Muscle layer of duodenum (tissue), 2 donors: ENCODE measurements around the gene CYBRD1.

Experiments
- H3K27ac ChIP-seq: one replicate; pipeline ENCODE4 v1.7.0; 2013; ENCODE audit warnings: mild to moderate bottlenecking, low read length
- H3K27me3 ChIP-seq: one replicate; pipeline ENCODE4 v1.7.0; 2013; ENCODE audit warnings: low read depth, mild to moderate bottlenecking, control low read depth, low read length
- H3K36me3 ChIP-seq, 2 donors: one replicate each; pipeline ENCODE4 v1.7.0; 2013; ENCODE audit warnings: low read length in 2 of 2, control low read depth in 1 of 2, mild to moderate bottlenecking in 1 of 2; ENCODE audit not compliant: insufficient read depth in 2 of 2, control insufficient read depth in 1 of 2
- H3K4me1 ChIP-seq, 2 donors: one replicate each; pipeline ENCODE4 v1.7.0; 2013; ENCODE audit warnings: low read length in 2 of 2, mild to moderate bottlenecking in 2 of 2, control low read depth in 1 of 2, moderate library complexity in 1 of 2; ENCODE audit not compliant: insufficient read depth in 2 of 2, control insufficient read depth in 1 of 2
- H3K4me3 ChIP-seq, 2 donors: one replicate each; pipeline ENCODE4 v1.7.0; 2013; ENCODE audit warnings: low read length in 2 of 2, low read depth in 1 of 2, mild to moderate bottlenecking in 1 of 2
- H3K9me3 ChIP-seq, 2 donors: one replicate each; pipeline ENCODE4 v1.7.0; 2013; ENCODE audit warnings: low read length in 2 of 2, control low read depth in 1 of 2, mild to moderate bottlenecking in 1 of 2; ENCODE audit not compliant: control insufficient read depth in 1 of 2
- donor health status: healthy.

The CYBRD1 gene

GRCh38 chr2:171584001-171584400, 61.7 kb downstream of the CYBRD1 start:
- Histone ChIP-seq H3K27me3 (no peaks in the 10 kb centered on the region), H3K36me3 (no peaks in the 10 kb centered on the region), H3K4me3 (no peak overlapping the region), H3K9me3 (peaks cover 3 to 5% of the 10 kb centered on the region in 2 donors), H3K4me1 (peaks cover 0 to 6% of the 10 kb centered on the region in 2 donors), H3K27ac (no peak overlapping the region)

GRCh38 chr2:171587132-171587531, 64.9 kb downstream of the CYBRD1 start:
- H3K36me3 ChIP-seq = no peaks in the 10 kb centered on the region
- peaks cover 7 to 12% of the 10 kb centered on the region in 2 donors for H3K9me3 ChIP-seq
- H3K4me1 ChIP-seq = peaks cover 0 to 6% of the 10 kb centered on the region in 2 donors
- H3K27ac ChIP-seq = no peak overlapping the region
- no peak overlapping the region for H3K4me3 ChIP-seq
- H3K27me3 ChIP-seq = no peaks in the 10 kb centered on the region

- Histone ChIP-seq H3K36me3 (no peaks in the 10 kb centered on the region), H3K27me3 (no peaks in the 10 kb centered on the region), H3K27ac (no peak overlapping the region), H3K4me3 (no peak overlapping the region), H3K9me3 (peaks cover 7 to 12% of the 10 kb centered on the region in 2 donors), H3K4me1 (peaks cover 0 to 4% of the 10 kb centered on the region in 2 donors)
Observed at GRCh38 chr2:171587567-171587966, 65.3 kb downstream of the CYBRD1 start.

GRCh38 chr2:171590116-171590515, 67.8 kb downstream of the CYBRD1 start:
- no peaks in the 10 kb centered on the region for H3K4me1 ChIP-seq
- H3K36me3 ChIP-seq = no peaks in the 10 kb centered on the region
- no peaks in the 10 kb centered on the region for H3K27me3 ChIP-seq
- H3K9me3 ChIP-seq = peaks cover 7 to 12% of the 10 kb centered on the region in 2 donors
- H3K27ac ChIP-seq = no peak overlapping the region
- H3K4me3 ChIP-seq = no peak overlapping the region

DNA sequence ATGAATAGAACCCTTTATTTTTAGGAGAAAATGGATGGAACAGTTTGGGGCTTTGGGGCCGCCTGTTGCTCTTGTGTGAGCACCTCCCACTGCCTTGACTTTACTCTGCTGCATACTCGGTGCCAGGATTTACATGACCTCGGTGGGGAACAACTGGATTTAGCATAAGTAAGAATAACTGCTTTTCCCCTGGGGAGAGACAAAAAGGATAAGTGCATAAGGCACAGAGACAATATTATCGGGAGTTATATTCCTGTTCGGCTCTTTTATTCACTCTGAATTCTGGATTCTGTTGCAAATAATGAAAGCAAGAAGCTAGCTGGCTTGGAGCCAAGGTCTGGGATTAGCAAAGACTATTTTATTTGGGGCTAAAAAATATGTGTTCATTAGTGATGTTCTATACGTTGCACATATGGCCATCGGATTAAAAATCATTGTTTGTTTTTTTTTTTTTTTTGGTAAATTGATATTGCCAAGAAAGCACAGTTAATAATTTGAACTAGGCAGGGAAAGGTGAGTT, 69.8 kb downstream of the CYBRD1 start:
- H3K9me3 ChIP-seq = peaks cover 4 to 6% of the 10 kb centered on the region in 2 donors
- H3K27ac ChIP-seq = no peak overlapping the region
- H3K4me1 ChIP-seq = no peaks in the 10 kb centered on the region
- H3K36me3 ChIP-seq = no peaks in the 10 kb centered on the region
- no peaks in the 10 kb centered on the region for H3K27me3 ChIP-seq
- peak overlapping the region in 1 of 2 donors; percentile 14 for H3K4me3 ChIP-seq

DNA sequence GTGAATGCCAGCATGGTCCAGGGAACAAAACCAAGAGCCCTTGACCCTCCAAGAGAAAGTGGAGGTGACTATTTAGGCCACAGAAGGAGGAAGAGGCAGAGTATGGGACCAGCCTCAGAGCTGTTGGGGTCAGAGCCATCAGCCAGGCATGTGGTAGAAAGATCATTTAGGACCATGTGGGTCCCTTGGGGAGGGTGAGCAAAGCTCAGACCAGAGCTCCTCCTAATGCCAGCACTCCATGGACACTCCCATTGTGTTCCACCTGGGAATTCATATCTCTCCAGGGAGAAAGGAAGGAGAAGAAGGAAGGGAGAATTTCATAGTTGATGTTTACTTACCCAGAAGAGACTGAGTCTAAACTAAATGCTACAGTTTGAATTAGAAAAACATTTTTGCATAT, 73.2 kb downstream of the CYBRD1 start:
- Histone ChIP-seq H3K4me3 (no peak overlapping the region), H3K4me1 (no peaks in the 10 kb centered on the region), H3K27ac (no peak overlapping the region), H3K27me3 (no peaks in the 10 kb centered on the region), H3K36me3 (no peaks in the 10 kb centered on the region), H3K9me3 (peaks cover 0 to 1% of the 10 kb centered on the region in 2 donors)

DNA sequence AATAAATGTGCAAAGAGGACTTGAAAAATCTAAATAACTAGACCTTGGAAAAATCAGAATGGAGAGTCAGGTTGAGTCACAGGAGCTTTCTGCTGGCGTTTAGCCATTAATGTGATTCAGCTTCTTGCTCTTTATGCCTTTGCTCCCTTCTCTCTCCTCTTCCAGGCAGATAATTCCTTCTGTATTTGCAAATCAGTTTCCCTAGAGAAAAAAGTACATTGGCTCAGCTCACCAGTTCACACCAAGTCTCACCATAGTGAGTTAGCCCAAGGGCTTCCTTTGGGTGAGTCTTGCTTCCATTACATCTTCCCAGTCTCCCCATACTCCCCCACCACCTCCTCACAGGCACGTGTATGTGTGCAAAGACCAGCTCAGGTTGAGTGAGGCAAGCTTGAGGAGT, 73.6 kb downstream of the CYBRD1 start:
- H3K4me3 ChIP-seq = no peak overlapping the region
- H3K27ac ChIP-seq = no peak overlapping the region
- H3K36me3 ChIP-seq = no peaks in the 10 kb centered on the region
- no peaks in the 10 kb centered on the region for H3K27me3 ChIP-seq
- no peaks in the 10 kb centered on the region for H3K9me3 ChIP-seq
- H3K4me1 ChIP-seq = no peaks in the 10 kb centered on the region

- Histone ChIP-seq H3K4me3 (no peak overlapping the region), H3K4me1 (no peaks in the 10 kb centered on the region), H3K27me3 (no peaks in the 10 kb centered on the region), H3K36me3 (no peaks in the 10 kb centered on the region), H3K9me3 (no peaks in the 10 kb centered on the region), H3K27ac (no peak overlapping the region)
Observed at GRCh38 chr2:171598713-171599319, 76.5 kb downstream of the CYBRD1 start.

DNA sequence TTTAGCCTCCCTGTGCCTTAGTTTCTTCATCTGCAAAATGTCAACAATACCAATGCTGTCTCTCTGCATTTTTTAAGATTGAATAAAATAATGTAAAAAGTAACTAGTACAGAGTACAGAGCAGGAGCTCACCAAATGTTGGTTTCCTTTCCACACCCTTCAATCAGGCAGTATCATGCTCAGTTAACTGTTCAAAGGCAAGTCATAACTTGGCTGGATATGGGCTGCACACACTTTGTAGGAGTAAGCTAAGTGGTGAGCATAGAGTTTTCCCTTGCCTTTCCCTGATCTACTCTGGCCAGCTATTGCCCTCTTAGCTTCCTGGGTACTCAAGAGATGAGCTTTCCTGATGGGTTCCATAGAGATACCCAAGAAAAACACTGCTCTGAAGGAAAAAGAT, 77.9 kb downstream of the CYBRD1 start:
- Histone ChIP-seq H3K27me3 (no peaks in the 10 kb centered on the region), H3K27ac (no peak overlapping the region), H3K4me3 (no peak overlapping the region), H3K36me3 (no peaks in the 10 kb centered on the region), H3K9me3 (no peaks in the 10 kb centered on the region), H3K4me1 (no peaks in the 10 kb centered on the region)

- Histone ChIP-seq H3K4me1 (no peaks in the 10 kb centered on the region), H3K4me3 (no peak overlapping the region), H3K27ac (no peak overlapping the region), H3K36me3 (no peaks in the 10 kb centered on the region), H3K9me3 (no peaks in the 10 kb centered on the region), H3K27me3 (no peaks in the 10 kb centered on the region)
Observed at GRCh38 chr2:171602352-171602751, 80.1 kb downstream of the CYBRD1 start.
